H9 (cell line): ENCODE measurements around the gene TRIAP1. TPM values are rescaled to one million over a fixed set of nuclear protein-coding genes. Genes with fewer than 3 reads are reported as not detected.

Experiments
- DNase-seq: peaks from one replicate; pipeline ENCODE4 v3.0.0-alpha.2; 2017
- H2AFZ ChIP-seq: one replicate; pipeline ENCODE4 v1.6.1; 2013; ENCODE audit warnings: mild to moderate bottlenecking, low read length, control low read depth, moderate library complexity
- H2AK5ac ChIP-seq: 2 replicates; pipeline ENCODE4 v1.6.1; 2013; ENCODE audit warnings: low read length, control low read depth, mixed read lengths; ENCODE audit not compliant: insufficient read length
- H2BK120ac ChIP-seq: one replicate; pipeline ENCODE4 v1.6.1; 2013; ENCODE audit warnings: low read depth, mild to moderate bottlenecking, low read length, control low read depth, inconsistent platforms; ENCODE audit not compliant: poor library complexity, severe bottlenecking
- H2BK12ac ChIP-seq: 2 replicates; pipeline ENCODE4 v1.6.1; 2013; ENCODE audit warnings: low read length, control low read depth, mixed read lengths, low read depth; ENCODE audit not compliant: insufficient read length
- H2BK15ac ChIP-seq: 2 replicates; pipeline ENCODE4 v1.6.1; 2013; ENCODE audit warnings: low read depth, low read length, control low read depth
- H2BK20ac ChIP-seq: one replicate; pipeline ENCODE4 v1.6.1; 2013; ENCODE audit warnings: low read depth, mild to moderate bottlenecking, low read length, control low read depth, inconsistent platforms; ENCODE audit not compliant: poor library complexity, severe bottlenecking
- H2BK5ac ChIP-seq: 2 replicates; pipeline ENCODE4 v1.6.1; 2013; ENCODE audit warnings: low read length, control low read depth, mixed read lengths; ENCODE audit not compliant: insufficient read length
- H3K14ac ChIP-seq: 2 replicates; pipeline ENCODE4 v1.6.1; 2013; ENCODE audit warnings: low read length, control low read depth; ENCODE audit not compliant: insufficient read depth
- H3K18ac ChIP-seq: 2 replicates; pipeline ENCODE4 v1.6.1; 2013; ENCODE audit warnings: low read depth, mild to moderate bottlenecking, mixed read lengths, low read length, control low read depth; ENCODE audit not compliant: insufficient read length
- H3K23ac ChIP-seq: 2 replicates; pipeline ENCODE4 v1.6.1; 2013; ENCODE audit warnings: low read length, control low read depth, mixed read lengths, low read depth; ENCODE audit not compliant: insufficient read length
- H3K23me2 ChIP-seq: 2 replicates; pipeline ENCODE4 v1.6.1; 2013; ENCODE audit warnings: low read depth, mild to moderate bottlenecking, mixed read lengths, low read length, control low read depth; ENCODE audit not compliant: insufficient read length, poor library complexity, severe bottlenecking
- H3K27ac ChIP-seq: 2 replicates; pipeline ENCODE4 v1.5.1; 2013; ENCODE audit warnings: low read length, control low read depth, mixed read lengths, low read depth; ENCODE audit not compliant: insufficient read length
- H3K27me3 ChIP-seq: 2 replicates; pipeline ENCODE4 v1.6.1; 2013; ENCODE audit warnings: low read length, control low read depth, inconsistent platforms; ENCODE audit not compliant: insufficient read depth
- H3K4ac ChIP-seq: 2 replicates; pipeline ENCODE4 v1.6.1; 2013; ENCODE audit warnings: low read depth, mild to moderate bottlenecking, control low read depth, inconsistent platforms, low read length, moderate library complexity
- H3K4me1 ChIP-seq: 2 replicates; pipeline ENCODE4 v1.6.1; 2013; ENCODE audit warnings: low read length, control low read depth, inconsistent platforms; ENCODE audit not compliant: insufficient read depth
- H3K4me2 ChIP-seq: 2 replicates; pipeline ENCODE4 v1.6.1; 2013; ENCODE audit warnings: low read length, control low read depth, mixed read lengths; ENCODE audit not compliant: insufficient read length, insufficient read depth
- H3K56ac ChIP-seq: 2 replicates; pipeline ENCODE4 v1.6.1; 2013; ENCODE audit warnings: low read depth, mild to moderate bottlenecking, mixed read lengths, low read length, control low read depth; ENCODE audit not compliant: insufficient read length
- H3K79me1 ChIP-seq: 2 replicates; pipeline ENCODE4 v1.6.1; 2013; ENCODE audit warnings: low read depth, mild to moderate bottlenecking, moderate library complexity, low read length, control low read depth, inconsistent platforms; ENCODE audit not compliant: insufficient read depth, poor library complexity, severe bottlenecking
- H3K79me2 ChIP-seq: 2 replicates; pipeline ENCODE4 v1.6.1; 2013; ENCODE audit warnings: low read length, control low read depth, inconsistent platforms; ENCODE audit not compliant: insufficient read depth
- H3K9ac ChIP-seq: 2 replicates; pipeline ENCODE4 v1.6.1; 2013; ENCODE audit warnings: low read length, control low read depth, mixed read lengths; ENCODE audit not compliant: insufficient read length; ENCODE audit errors: extremely low read depth
- H3K9me3 ChIP-seq: one replicate; pipeline ENCODE4 v1.6.1; 2013; ENCODE audit warnings: low read depth, low read length, inconsistent platforms; ENCODE audit not compliant: control insufficient read depth
- H3T11ph ChIP-seq: one replicate; pipeline ENCODE4 v1.6.1; 2013; ENCODE audit warnings: mild to moderate bottlenecking, low read length, control low read depth, inconsistent platforms
- H4K20me1 ChIP-seq: one replicate; pipeline ENCODE4 v1.6.1; 2013; ENCODE audit not compliant: control insufficient read depth, insufficient read length, insufficient read depth
- H4K5ac ChIP-seq: 2 replicates; pipeline ENCODE4 v1.6.1; 2013; ENCODE audit warnings: low read depth, mild to moderate bottlenecking, mixed read lengths, low read length, control low read depth; ENCODE audit not compliant: insufficient read length
- H4K8ac ChIP-seq: replicated peaks from 2 replicates; pipeline ENCODE4 v1.6.1; 2013; ENCODE audit warnings: low read length, control low read depth, mixed read lengths, low read depth; ENCODE audit not compliant: insufficient read length
- H4K91ac ChIP-seq: 2 replicates; pipeline ENCODE4 v1.6.1; 2013; ENCODE audit warnings: low read depth, mild to moderate bottlenecking, moderate library complexity, mixed read lengths, low read length, control low read depth; ENCODE audit not compliant: insufficient read length
- H3K27ac Mint-ChIP-seq, 3 experiments: 2 replicates in 2 of 3; 3 replicates in 1 of 3; pipeline ENCODE4 v1.8.0; 2020 to 2021; ENCODE audit warnings: mixed read lengths in 3 of 3, mild to moderate bottlenecking in 1 of 3, moderate library complexity in 1 of 3
- H3K27me3 Mint-ChIP-seq: 2 replicates; pipeline ENCODE4 v1.8.0; 2021; ENCODE audit warnings: low read depth, mild to moderate bottlenecking, moderate library complexity, mixed read lengths
- H3K36me3 Mint-ChIP-seq, 3 experiments: 2 replicates in 2 of 3; 3 replicates in 1 of 3; pipeline ENCODE4 v1.8.0; 2020 to 2021; ENCODE audit warnings: low read depth in 3 of 3, mixed read lengths in 3 of 3; ENCODE audit not compliant: insufficient read depth in 1 of 3
- H3K4me1 Mint-ChIP-seq, 2 experiments: 2 replicates each; pipeline ENCODE4 v1.8.0; 2020; ENCODE audit warnings: mixed read lengths in 2 of 2
- H3K4me3 Mint-ChIP-seq, 2 experiments: 2 replicates in 1 of 2; 3 replicates in 1 of 2; pipeline ENCODE4 v1.8.0; 2020 to 2021; ENCODE audit warnings: mild to moderate bottlenecking in 2 of 2, mixed read lengths in 2 of 2, moderate library complexity in 1 of 2
- H3K9me3 Mint-ChIP-seq, 2 experiments: 2 replicates in 1 of 2; 3 replicates in 1 of 2; pipeline ENCODE4 v1.8.0; 2020; ENCODE audit warnings: mild to moderate bottlenecking in 2 of 2, mixed read lengths in 2 of 2, moderate library complexity in 1 of 2
- CTCF ChIP-seq: fragments of 200-600 bp; sonication (generic); conservative IDR thresholded peaks from 3 replicates; pipeline ENCODE4 v1.8.0; 2021; ENCODE audit warnings: antibody characterized with exemption, mild to moderate bottlenecking
- WGBS: extraction: QIAGEN DNeasy Blood & Tissue Kit; methylation state at CpG from one replicate; pipeline ENCODE4 v1.1.7; 2013; ENCODE audit warnings: missing lambda C conversion rate, low lambda C conversion rate, mixed read lengths; ENCODE audit not compliant: insufficient read length; ENCODE audit errors: extremely low coverage; 5-methylcytosine and 5-hydroxymethylcytosine counted together
- total RNA-seq: library from RNA; stranded (reverse); gene quantifications from 2 replicates; pipeline ENCODE4 v1.2.1, GENCODE V29; 2021

TRIAP1 gene
- total RNA-seq, 1 experiment from 2014 or later, result 70.4 TPM

- Mint-ChIP-seq H3K27me3 (peaks cover 2% of the 10 kb centered on the region), H3K36me3 (peaks cover 0 to 2% (median 0%) of the 10 kb centered on the region in 3 experiments; a peak in 1 of 7 replicates), H3K9me3 (peaks cover 0 to 3% of the 10 kb centered on the region in 2 experiments; a peak in 1 of 5 replicates), H3K4me3 (peak overlapping the region in 1 of 2 experiments; percentile 65; a peak in 3 of 5 replicates), H3K4me1 (peaks cover 17 to 30% of the 10 kb centered on the region in 2 experiments), H3K27ac (peak overlapping the region; percentile 53 to 89 (median 67); a peak in 6 of 7 replicates)
- H4K8ac ChIP-seq, result no peak overlapping the region
- H3T11ph ChIP-seq, result no peak overlapping the region
- DNase-seq, result peak; percentile 85
- H3K27me3 ChIP-seq, result no peaks in the 10 kb centered on the region
- no peak overlapping the region for H3K4ac ChIP-seq
- no peak overlapping the region for H4K91ac ChIP-seq
- H2BK20ac ChIP-seq, result no peak overlapping the region
- H3K27ac ChIP-seq, result no peak overlapping the region
- no peak for TF ChIP-seq CTCF
- H2BK5ac ChIP-seq, result no peak overlapping the region
- H3K14ac ChIP-seq, result no peak overlapping the region
- H3K23ac ChIP-seq, result no peak overlapping the region
- H2AK5ac ChIP-seq, result no peak overlapping the region
- H3K23me2 ChIP-seq, result no peaks in the 10 kb centered on the region
- WGBS, result no CpG with 5 or more reads among the region's 13 CpGs
- no peaks in the 10 kb centered on the region for H3K79me2 ChIP-seq
- H2BK120ac ChIP-seq, result no peak overlapping the region
- H2BK15ac ChIP-seq, result no peak overlapping the region
- H3K9me3 ChIP-seq, result no peaks in the 10 kb centered on the region
- H3K4me1 ChIP-seq, result peaks cover 3% of the 10 kb centered on the region; the same call in 1 of the 2 replicates
- H3K9ac ChIP-seq, result no peak overlapping the region
- no peak overlapping the region for H2AFZ ChIP-seq
- H4K5ac ChIP-seq, result no peak overlapping the region
- no peak overlapping the region for H3K56ac ChIP-seq
- no peaks in the 10 kb centered on the region for H3K79me1 ChIP-seq
- H3K18ac ChIP-seq, result no peak overlapping the region
- H4K20me1 ChIP-seq, result no peaks in the 10 kb centered on the region
- H3K4me2 ChIP-seq, result peak overlapping the region; percentile 2
- no peak overlapping the region for H2BK12ac ChIP-seq
These were observed 44.0 kb downstream of the TRIAP1 start for GRCh38 chr12:120402217-120402616.
